ENCODE results near the gene TMEM141.
A peak's percentile ranks its signal among the peaks of the same experiment; 100 is the strongest.
"Not testable (repeated sequence)": the region's sequence is repeated elsewhere in the genome, so short reads cannot be mapped to it uniquely, and the experiment has no call there.

Gene TMEM141

GRCh38 chr9:136796238-136796774, 5.2 kb downstream of the TMEM141 start, which contains the start of gene CCDC183:
Gene CCDC183, plus strand, starts transcription at chr9:136796338. Its CDS starts 60 bp downstream, at chr9:136796398.
- no peak for DNase-seq

GRCh38 chr9:136796775-136797347, 5.7 kb downstream of the TMEM141 start:
- DNase-seq, result not testable (repeated sequence)

GRCh38 chr9:136798708-136799078, 7.5 kb downstream of the TMEM141 start:
- DNase-seq, result no peak

GRCh38 chr9:136799079-136799853, 8.1 kb downstream of the TMEM141 start:
- peak; percentile 78 for DNase-seq

GRCh38 chr9:136799854-136800657, 8.9 kb downstream of the TMEM141 start:
- DNase-seq, result peak; percentile 97

- DNase-seq, result no peak
Measured at GRCh38 chr9:136802321-136802720, 11.2 kb downstream of the TMEM141 start.

GRCh38 chr9:136803009-136803550, 11.9 kb downstream of the TMEM141 start:
- DNase-seq, result not testable (repeated sequence)

- DNase-seq, result peak; percentile 15
Measured at GRCh38 chr9:136803551-136804508, 12.7 kb downstream of the TMEM141 start.

- DNase-seq, result peak; percentile 18
Measured at GRCh38 chr9:136804509-136805206, 13.5 kb downstream of the TMEM141 start.

GRCh38 chr9:136805207-136805740, 14.1 kb downstream of the TMEM141 start:
- DNase-seq, result no peak

- no peak for DNase-seq
Measured at GRCh38 chr9:136806067-136806466, 14.9 kb downstream of the TMEM141 start.

GRCh38 chr9:136806631-136807201, 15.6 kb downstream of the TMEM141 start:
- no peak for DNase-seq

- peak; percentile 56 for DNase-seq
Measured at GRCh38 chr9:136807281-136808074, 16.3 kb downstream of the TMEM141 start, which contains the start of gene RABL6. Gene RABL6, plus strand, starts transcription at chr9:136807948. Its CDS starts 249 bp downstream, at chr9:136808197.

- no peak for DNase-seq
Measured at GRCh38 chr9:136808075-136808805, 17.1 kb downstream of the TMEM141 start.

GRCh38 chr9:136808806-136809158, 17.6 kb downstream of the TMEM141 start:
- DNase-seq, result no peak

GRCh38 chr9:136814725-136815421, 23.7 kb downstream of the TMEM141 start:
- DNase-seq, result no peak

- no peak for DNase-seq
Measured at GRCh38 chr9:136815422-136815782, 24.3 kb downstream of the TMEM141 start.

All from NCI-H2029 (cell line).